MG63 (cell line): ENCODE results near the gene VPS35L. TPM values are rescaled to one million over a fixed set of nuclear protein-coding genes. Genes with fewer than 3 reads are reported as not detected.
"Not testable (repeated sequence)": the region's sequence is repeated elsewhere in the genome, so short reads cannot be mapped to it uniquely, and the experiment has no call there.

Source experiments
- DNase-seq: peaks from one replicate; pipeline ENCODE4 v3.0.0-alpha.2; 2020
- H3K27me3 ChIP-seq: fragments of 250-450 bp; sonication (Bioruptor Pico); 2 replicates; pipeline ENCODE4 v1.5.1; 2020; ENCODE audit warnings: mild to moderate bottlenecking, moderate library complexity
- H3K36me3 ChIP-seq: fragments of 250-450 bp; sonication (Bioruptor Pico); 2 replicates; pipeline ENCODE4 v1.5.1; 2020; ENCODE audit warnings: mild to moderate bottlenecking, moderate library complexity
- H3K4me3 ChIP-seq: fragments of 250-450 bp; sonication (Bioruptor Pico); 2 replicates; pipeline ENCODE4 v1.5.1; 2020; ENCODE audit warnings: mild to moderate bottlenecking, moderate library complexity
- H3K9me3 ChIP-seq: fragments of 250-450 bp; sonication (Bioruptor Pico); 2 replicates; pipeline ENCODE4 v1.5.1; 2020; ENCODE audit warnings: mild to moderate bottlenecking, moderate library complexity
- total RNA-seq: library from RNA; depleted of rRNA; stranded (reverse); fragments of >200 nt; shearing (Covaris generic); gene quantifications from 2 replicates; pipeline ENCODE4 v1.2.3, GENCODE V29; 2014; ENCODE audit warnings: low replicate concordance

Gene VPS35L
- total RNA-seq, 1 experiment from 2014 or later, result 6.7 TPM

- Histone ChIP-seq H3K4me3 (no peak overlapping the region), H3K27me3 (no peaks in the 10 kb centered on the region), H3K9me3 (no peaks in the 10 kb centered on the region), H3K36me3 (peaks cover 4% of the 10 kb centered on the region)
- no peak for DNase-seq
These were observed 104.1 kb downstream of the VPS35L start for GRCh38 chr16:19659554-19659953.

- Histone ChIP-seq H3K9me3 (0 out of 2 replicates have a peak, but pooled peaks cover 2% of the 10 kb centered on the region), H3K36me3 (peaks cover 4% of the 10 kb centered on the region), H3K27me3 (no peaks in the 10 kb centered on the region), H3K4me3 (no peak overlapping the region)
- no peak for DNase-seq
These were observed 104.9 kb downstream of the VPS35L start for GRCh38 chr16:19660432-19660831.

GRCh38 chr16:19662351-19662750, 106.8 kb downstream of the VPS35L start:
- no peak for DNase-seq
- peaks cover 4% of the 10 kb centered on the region; the same call in 1 of the 2 replicates for H3K36me3 ChIP-seq
- H3K9me3 ChIP-seq, result 0 out of 2 replicates have a peak, but pooled peaks cover 2% of the 10 kb centered on the region
- no peaks in the 10 kb centered on the region for H3K27me3 ChIP-seq
- no peak overlapping the region for H3K4me3 ChIP-seq

- Histone ChIP-seq H3K9me3 (0 out of 2 replicates have a peak, but pooled peaks cover 2% of the 10 kb centered on the region), H3K27me3 (no peaks in the 10 kb centered on the region), H3K36me3 (peaks cover 4% of the 10 kb centered on the region; the same call in 1 of the 2 replicates), H3K4me3 (no peak overlapping the region)
- DNase-seq, result no peak
These were observed 108.7 kb downstream of the VPS35L start for GRCh38 chr16:19664166-19664565.

- not testable (repeated sequence) for DNase-seq, H3K36me3 ChIP-seq, H3K27me3 ChIP-seq, H3K9me3 ChIP-seq, H3K4me3 ChIP-seq
These were observed 109.8 kb downstream of the VPS35L start for GRCh38 chr16:19665313-19665712.

GRCh38 chr16:19666477-19666876, 111.0 kb downstream of the VPS35L start:
- no peaks in the 10 kb centered on the region for H3K27me3 ChIP-seq
- DNase-seq, result no peak
- H3K9me3 ChIP-seq, result 0 out of 2 replicates have a peak, but pooled peaks cover 2% of the 10 kb centered on the region
- no peak overlapping the region for H3K4me3 ChIP-seq
- H3K36me3 ChIP-seq, result peaks cover 4% of the 10 kb centered on the region

- H3K27me3 ChIP-seq, result no peaks in the 10 kb centered on the region
- no peak for DNase-seq
- no peak overlapping the region for H3K4me3 ChIP-seq
- no peaks in the 10 kb centered on the region; the same call in 1 of the 2 replicates for H3K36me3 ChIP-seq
- H3K9me3 ChIP-seq, result no peaks in the 10 kb centered on the region
These were observed 116.9 kb downstream of the VPS35L start for GRCh38 chr16:19672378-19672777.

- Histone ChIP-seq H3K4me3 (no peak overlapping the region), H3K27me3 (no peaks in the 10 kb centered on the region), H3K36me3 (no peaks in the 10 kb centered on the region; the same call in 1 of the 2 replicates), H3K9me3 (no peaks in the 10 kb centered on the region)
- no peak for DNase-seq
These were observed 119.0 kb downstream of the VPS35L start for GRCh38 chr16:19674485-19674884.

- no peak for DNase-seq
- no peaks in the 10 kb centered on the region; the same call in 1 of the 2 replicates for H3K36me3 ChIP-seq
- H3K9me3 ChIP-seq, result no peaks in the 10 kb centered on the region
These were observed 121.9 kb downstream of the VPS35L start for GRCh38 chr16:19677402-19677801.

GRCh38 chr16:19678804-19679203, 123.3 kb downstream of the VPS35L start:
- Histone ChIP-seq H3K9me3 (no peaks in the 10 kb centered on the region), H3K4me3 (no peak overlapping the region), H3K36me3 (peaks cover 6% of the 10 kb centered on the region), H3K27me3 (no peaks in the 10 kb centered on the region)
- no peak for DNase-seq

More at GRCh38 chr16:19677402-19677801, 121.9 kb downstream of the VPS35L start:
- no peak overlapping the region for H3K4me3 ChIP-seq
- no peaks in the 10 kb centered on the region for H3K27me3 ChIP-seq

- not testable (repeated sequence) for H3K4me3 ChIP-seq, DNase-seq, H3K9me3 ChIP-seq, H3K27me3 ChIP-seq, H3K36me3 ChIP-seq
These were observed 123.8 kb downstream of the VPS35L start for GRCh38 chr16:19679281-19679680.

- DNase-seq, result no peak
- no peaks in the 10 kb centered on the region for H3K9me3 ChIP-seq
These were observed 125.4 kb downstream of the VPS35L start for GRCh38 chr16:19680881-19681340.

GRCh38 chr16:19681637-19682036, 126.1 kb downstream of the VPS35L start:
- no peak for DNase-seq
- H3K9me3 ChIP-seq, result no peaks in the 10 kb centered on the region
- H3K4me3 ChIP-seq, result no peak overlapping the region
- H3K36me3 ChIP-seq, result peaks cover 16% of the 10 kb centered on the region
- H3K27me3 ChIP-seq, result no peaks in the 10 kb centered on the region

More at GRCh38 chr16:19680881-19681340, 125.4 kb downstream of the VPS35L start:
- Histone ChIP-seq H3K36me3 (peaks cover 16% of the 10 kb centered on the region), H3K4me3 (no peak overlapping the region), H3K27me3 (no peaks in the 10 kb centered on the region)

- H3K27me3 ChIP-seq, result no peaks in the 10 kb centered on the region
- DNase-seq, result no peak
- no peaks in the 10 kb centered on the region for H3K9me3 ChIP-seq
- peaks cover 16% of the 10 kb centered on the region for H3K36me3 ChIP-seq
- no peak overlapping the region for H3K4me3 ChIP-seq
These were observed 128.1 kb downstream of the VPS35L start for GRCh38 chr16:19683453-19684236.

GRCh38 chr16:19685176-19685575, 129.7 kb downstream of the VPS35L start:
- DNase-seq, result no peak

GRCh38 chr16:19687279-19687678, 131.8 kb downstream of the VPS35L start:
- no peaks in the 10 kb centered on the region for H3K9me3 ChIP-seq
- no peak overlapping the region for H3K4me3 ChIP-seq
- peaks cover 19% of the 10 kb centered on the region for H3K36me3 ChIP-seq
- no peaks in the 10 kb centered on the region for H3K27me3 ChIP-seq
- no peak for DNase-seq

More at GRCh38 chr16:19685176-19685575, 129.7 kb downstream of the VPS35L start:
- Histone ChIP-seq H3K9me3 (no peaks in the 10 kb centered on the region), H3K4me3 (no peak overlapping the region), H3K27me3 (no peaks in the 10 kb centered on the region), H3K36me3 (peaks cover 16% of the 10 kb centered on the region)

GRCh38 chr16:19688396-19689024, 133.0 kb downstream of the VPS35L start:
- no peak for DNase-seq
- Histone ChIP-seq H3K4me3 (no peak overlapping the region), H3K36me3 (peaks cover 18% of the 10 kb centered on the region), H3K27me3 (no peaks in the 10 kb centered on the region), H3K9me3 (no peaks in the 10 kb centered on the region)
